Heart right ventricle (tissue), 16 donors: ENCODE data around the gene RBM14. TPM values are rescaled to one million over a fixed set of nuclear protein-coding genes. Genes with fewer than 3 reads are reported as not detected.

Experiments used
- ATAC-seq, 8 donors: fragments of 200-7000 bp; cut with Tn5 transposase; one replicate each; pipeline ENCODE4 v1.9.1; 2020; ENCODE audit warnings: mild to moderate bottlenecking in 8 of 8, moderate library complexity in 8 of 8, moderate number of reproducible peaks in 1 of 8
- DNase-seq, 2 donors: peaks; one replicate each; pipeline ENCODE4 v3.0.0-alpha.2; 2020
- H3K27ac ChIP-seq, 10 donors: fragments of 200-600 bp; sonication (generic) in 2 of 10; one replicate each; pipeline versions ENCODE4 v1.5.0 to v1.8.0; 2020 to 2022; ENCODE audit warnings: mild to moderate bottlenecking in 3 of 10
- H3K27me3 ChIP-seq, 7 donors: fragments of 200-600 bp; one replicate each; pipeline ENCODE4 v1.8.0; 2021 to 2022; ENCODE audit warnings: mild to moderate bottlenecking in 2 of 7
- H3K36me3 ChIP-seq, 9 donors: fragments of 200-600 bp; sonication (generic) in 1 of 9; one replicate each; pipeline versions ENCODE4 v1.5.0 to v1.8.0; 2020 to 2022; ENCODE audit warnings: mild to moderate bottlenecking in 2 of 9
- H3K4me1 ChIP-seq, 9 donors: fragments of 200-600 bp; sonication (generic) in 1 of 9; one replicate each; pipeline versions ENCODE4 v1.5.0 to v1.8.0; 2020 to 2022; ENCODE audit warnings: mild to moderate bottlenecking in 4 of 9
- H3K4me3 ChIP-seq, 10 donors: fragments of 200-600 bp; sonication (generic) in 2 of 10; one replicate each; pipeline versions ENCODE4 v1.5.0 to v1.8.0; 2020 to 2022; ENCODE audit warnings: mild to moderate bottlenecking in 7 of 10, moderate library complexity in 2 of 10
- H3K9me3 ChIP-seq, 11 donors: fragments of 200-600 bp in 10 of 11; sonication (generic) in 2 of 11; one replicate each; pipeline versions ENCODE4 v1.5.0 to v1.8.0; 2013 to 2022; ENCODE audit warnings: mild to moderate bottlenecking in 2 of 11, control low read depth in 1 of 11, moderate library complexity in 1 of 11
- whole genome bisulfite sequencing, 2 donors: extraction: QIAGEN DNeasy Blood & Tissue Kit; methylation state at CpG; one replicate each; pipeline ENCODE4 v1.1.7; 2013; ENCODE audit warnings: inconsistent platforms in 1 of 2; 5-methylcytosine and 5-hydroxymethylcytosine counted together
- intact Hi-C, 10 donors: fragments of 100-400 bp; cut with DNase I; formaldehyde crosslinking; loops; one replicate each; pipeline versions ENCODE4 v1.11.1 to v1.14.2; 2022
- long read RNA-seq, 3 donors: library from polyadenylated mRNA; unstranded; transcript quantifications; one replicate each; pipeline ENCODE4 v2.0.0, GENCODE V29; 2020 to 2021
- polyA plus RNA-seq, 2 donors: library from polyadenylated mRNA; stranded (reverse); fragments of 200-250 nt; gene quantifications; one replicate each; pipeline ENCODE4 v1.2.3, GENCODE V29; 2013
- total RNA-seq, 10 donors: library from RNA; stranded (reverse); fragmentation: NEBNext Ultra II Directional in 3 of 10; extraction: Animal tissue kit (Norgen Biotek cat#: 25700) in 3 of 10; gene quantifications; one replicate each; pipeline versions ENCODE4 v1.2.1 to v1.2.4, GENCODE V29; 2021 to 2023
- TF ChIP-seq, protein P1 (sequence below), 9 donors: fragments of 200-600 bp; sonication (generic) in 2 of 9; IDR thresholded peaks; one replicate each; pipeline versions ENCODE4 v1.5.0 to v1.8.0; 2021 to 2022; ENCODE audit warnings: antibody characterized with exemption in 9 of 9, mild to moderate bottlenecking in 5 of 9, moderate library complexity in 1 of 9
- donor health status: Arrhythmogenic right ventricular cardiomyopathy.
- donor health status: ischemic (EF 13 %, LVEDD 7.1; RV severe dilation, severe dysfunction).
- donor health status: healthy with polysubstance abuse.
- donor health status: DM: no; HTN: yes; CAD: no.
- donor health status: DM: no; HTN: no; CAD: no.
- donor health status: ischemic (EF 25% LVEDD 6.9; RV normal size, moderate dysfunction).
- donor health status: ischemic (EF 25% LVEDD 5.7; RV mildly dilated, moderate dysfunction).
- donor health status: healthy.
- donor health status: DM: yes; HTN: yes; CAD: no.
- donor health status: Ischemic cardiomyopathy.
- donor health status: ischemic (EF 35%, LVEDD 5.7; RV mildly dilated, moderate dysfunction).
- donor health status: nonischemic (EF 11% LVEDD 7.7; RV severe dilation, severe dysfunction).
- donor health status: DM: yes; HTN: yes; CAD: no.
- donor health status: PGD.
- donor health status: ischemic (EF 29% LVEDD 5.4; RV normal size, mild dysfunction).
- donor health status: nonischemic (EF 23%, LVEDD 6.1; RV moderate dilation, normal function).

RBM14 gene
- total RNA-seq (10 to 100 TPM; 22.4 to 34.3 (median 28.3) TPM), polyA plus RNA-seq (10 to 100 TPM; 16.2 to 49.7 TPM)
- long read RNA-seq, donor 1, transcript RBM14-201 (3 exons, 2,828 nt), result major isoform, 5 of 12 reads
- long read RNA-seq, donor 1, partial matches to known transcripts, result 4 of 12 reads
- long read RNA-seq, donor 1, other reads (novel, unspliced or antisense), result 3 of 12 reads
- long read RNA-seq, donor 2, transcript RBM14-201 (3 exons, 2,828 nt), result major isoform, 10 of 16 reads
- long read RNA-seq, donor 2, partial matches to known transcripts, result 6 of 16 reads
- long read RNA-seq, donor 2, other reads (novel, unspliced or antisense), result 0 of 16 reads
- long read RNA-seq, donor 3, transcript RBM14-201 (3 exons, 2,828 nt), result major isoform, 21 of 56 reads
- long read RNA-seq, donor 3, partial matches to known transcripts, result 34 of 56 reads
- long read RNA-seq, donor 3, other reads (novel, unspliced or antisense), result 0 of 56 reads

GRCh38 chr11:66616379-66617154 lies at the start of gene RBM14:
Gene RBM14 (plus strand): TSS chr11:66616630. CDS start chr11:66616721, 91 bp downstream.
- Histone ChIP-seq H3K4me3 (peak within 1 kb of the TSS; percentile 56 to 94 (median 82)), H3K4me1 (peaks cover 7 to 54% (median 46%) of the 10 kb centered on the region in 9 donors), H3K36me3 (peaks cover 0 to 26% (median 0%) of the 10 kb centered on the region in 9 donors), H3K27ac (peak within 1 kb of the TSS; percentile 79 to 96 (median 94)), H3K9me3 (no peaks in the 10 kb centered on the region), H3K27me3 (no peaks in the 10 kb centered on the region)
- peak; percentile 94 to 98 (median 97) for ATAC-seq
- DNase-seq, result peak; percentile 99
- TF ChIP-seq, protein P1, sequence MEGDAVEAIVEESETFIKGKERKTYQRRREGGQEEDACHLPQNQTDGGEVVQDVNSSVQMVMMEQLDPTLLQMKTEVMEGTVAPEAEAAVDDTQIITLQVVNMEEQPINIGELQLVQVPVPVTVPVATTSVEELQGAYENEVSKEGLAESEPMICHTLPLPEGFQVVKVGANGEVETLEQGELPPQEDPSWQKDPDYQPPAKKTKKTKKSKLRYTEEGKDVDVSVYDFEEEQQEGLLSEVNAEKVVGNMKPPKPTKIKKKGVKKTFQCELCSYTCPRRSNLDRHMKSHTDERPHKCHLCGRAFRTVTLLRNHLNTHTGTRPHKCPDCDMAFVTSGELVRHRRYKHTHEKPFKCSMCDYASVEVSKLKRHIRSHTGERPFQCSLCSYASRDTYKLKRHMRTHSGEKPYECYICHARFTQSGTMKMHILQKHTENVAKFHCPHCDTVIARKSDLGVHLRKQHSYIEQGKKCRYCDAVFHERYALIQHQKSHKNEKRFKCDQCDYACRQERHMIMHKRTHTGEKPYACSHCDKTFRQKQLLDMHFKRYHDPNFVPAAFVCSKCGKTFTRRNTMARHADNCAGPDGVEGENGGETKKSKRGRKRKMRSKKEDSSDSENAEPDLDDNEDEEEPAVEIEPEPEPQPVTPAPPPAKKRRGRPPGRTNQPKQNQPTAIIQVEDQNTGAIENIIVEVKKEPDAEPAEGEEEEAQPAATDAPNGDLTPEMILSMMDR (IDR thresholded peaks at IDR 0.05), result no peak
- intact Hi-C loops, result loop anchor here in 2 of 10 donors (1.0 to 5.0 kb wide), 3 partner anchors 22 to 61 kb away; partner anchors contain the start of genes RBM4 (in 2 of the 2) and RBM4B (in 2 of the 2)
- 0% methylated on average over 82 to 90 of the region's 90 CpGs for WGBS, 2 donors

- DNase-seq (no peak), ATAC-seq (peak in 2 of 8 donors; percentile 4 to 16)
- peak overlapping the region; percentile 41 to 94 (median 70) for H3K4me3 ChIP-seq
- whole genome bisulfite sequencing, 2 donors, result 50 to 55% methylated on average over 13 to 15 of the region's 15 CpGs
- peaks cover 3 to 14% (median 13%) of the 10 kb centered on the region in 9 donors for H3K4me1 ChIP-seq
- H3K9me3 ChIP-seq, result no peaks in the 10 kb centered on the region
- TF ChIP-seq, protein P1 (IDR thresholded peaks at IDR 0.05), result no peak
- peaks cover 0 to 26% (median 0%) of the 10 kb centered on the region in 9 donors for H3K36me3 ChIP-seq
- peak overlapping the region in 4 of 10 donors; percentile 17 to 61 (median 51) for H3K27ac ChIP-seq
- intact Hi-C loops, result loop anchor here in 1 of 10 donors (2.0 kb wide), 1 partner anchor 21 kb away; the partner anchor contains the start of genes ACTN3 and ZDHHC24
- H3K27me3 ChIP-seq, result peaks cover 0 to 22% (median 0%) of the 10 kb centered on the region in 7 donors
These were observed 48.7 kb upstream of the RBM14 start for GRCh38 chr11:66567787-66568123.

GRCh38 chr11:66568124-66568916 lies 48.1 kb upstream of the RBM14 start, which contains the start of gene CTSF:
Gene CTSF (minus strand): TSS chr11:66568606. CDS start chr11:66568486, 120 bp downstream.
- no peaks in the 10 kb centered on the region for H3K9me3 ChIP-seq
- peak within 1 kb of the TSS; percentile 41 to 94 (median 70) for H3K4me3 ChIP-seq
- peak; percentile 85 to 91 for DNase-seq
- H3K27ac ChIP-seq, result peak within 1 kb of the TSS in 7 of 10 donors; percentile 17 to 61 (median 50)
- peaks cover 0 to 22% (median 0%) of the 10 kb centered on the region in 7 donors for H3K27me3 ChIP-seq
- H3K4me1 ChIP-seq, result peaks cover 3 to 14% (median 13%) of the 10 kb centered on the region in 9 donors
- intact Hi-C loops, result loop anchor here in 1 of 10 donors (2.0 kb wide), 1 partner anchor 22 kb away; the partner anchor contains the start of genes ACTN3 and ZDHHC24
- ATAC-seq, result peak; percentile 89 to 98 (median 96)
- TF ChIP-seq, protein P1 (IDR thresholded peaks at IDR 0.05), result no peak
- WGBS, 2 donors, result 4 to 5% methylated on average over 75 to 77 of the region's 77 CpGs
- peaks cover 0 to 24% (median 0%) of the 10 kb centered on the region in 9 donors for H3K36me3 ChIP-seq
